HFFc6 (cell line): ENCODE measurements around the gene ACOT7. TPM values are rescaled to one million over a fixed set of nuclear protein-coding genes. Genes with fewer than 3 reads are reported as not detected.
A peak's percentile ranks its signal among the peaks of the same experiment; 100 is the strongest.

Experiments used
- DNase-seq: peaks from one replicate; pipeline ENCODE4 v3.0.0-alpha.2; 2018
- H3K27ac Mint-ChIP-seq: 2 replicates; pipeline ENCODE4 v1.8.0; 2020; ENCODE audit warnings: mild to moderate bottlenecking, mixed read lengths
- H3K27me3 Mint-ChIP-seq: 2 replicates; pipeline ENCODE4 v1.8.0; 2021; ENCODE audit warnings: mild to moderate bottlenecking, moderate library complexity, mixed read lengths; ENCODE audit not compliant: insufficient read depth
- H3K36me3 Mint-ChIP-seq: 2 replicates; pipeline ENCODE4 v1.8.0; 2021; ENCODE audit warnings: low read depth, mixed read lengths
- H3K4me1 Mint-ChIP-seq: 2 replicates; pipeline ENCODE4 v1.8.0; 2020; ENCODE audit warnings: low read depth, mixed read lengths
- H3K4me3 Mint-ChIP-seq: 2 replicates; pipeline ENCODE4 v1.8.0; 2020; ENCODE audit warnings: mild to moderate bottlenecking, moderate library complexity, mixed read lengths
- H3K9me3 Mint-ChIP-seq: 2 replicates; pipeline ENCODE4 v1.8.0; 2020; ENCODE audit warnings: mild to moderate bottlenecking, mixed read lengths
- total RNA-seq, 6 experiments: library from RNA; stranded (reverse); fragmentation: NEBNext Ultra II Directional; extraction: Animal tissue kit (Norgen Biotek cat#: 25700); gene quantifications; 2 replicates in 1 of 6; 3 replicates in 5 of 6; pipeline ENCODE4 v1.2.3, GENCODE V29; 2021
- TF ChIP-seq, protein P1 (sequence below): fragments of 200-600 bp; sonication (generic); IDR thresholded peaks from 2 replicates; pipeline ENCODE4 v1.5.0; 2021; ENCODE audit warnings: antibody characterized with exemption, mild to moderate bottlenecking

ACOT7 gene
- total RNA-seq, 6 experiments from 2014 or later: 103 to 125 (median 111) TPM

DNA sequence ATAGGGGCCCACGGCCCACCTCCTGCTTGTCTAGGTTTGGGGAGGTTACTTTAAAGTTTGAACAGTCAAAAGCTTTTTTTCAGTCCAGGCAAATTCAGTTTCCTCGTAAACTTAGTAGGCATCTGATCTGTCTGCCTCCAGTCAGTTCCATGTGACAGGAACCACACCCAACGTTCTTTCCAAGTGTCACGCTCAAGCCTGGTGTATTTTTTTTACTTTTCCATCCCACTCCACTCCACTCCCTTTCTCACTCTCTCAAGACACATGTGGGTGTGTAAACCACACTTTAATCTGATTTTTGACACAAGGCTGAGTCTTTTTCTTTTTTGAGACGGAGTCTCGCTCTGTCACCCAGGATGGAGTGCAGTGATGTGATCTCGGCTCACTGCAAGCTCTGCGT is 72.4 kb downstream of the ACOT7 start:
- Mint-ChIP-seq H3K4me1 (peaks cover 15% of the 10 kb centered on the region), H3K4me3 (no peak overlapping the region), H3K9me3 (no peaks in the 10 kb centered on the region), H3K27ac (no peak overlapping the region), H3K27me3 (no peaks in the 10 kb centered on the region; the same call in 1 of the 2 replicates), H3K36me3 (peaks cover under 1% of the 10 kb centered on the region; the same call in 1 of the 2 replicates)
- TF ChIP-seq, protein P1, sequence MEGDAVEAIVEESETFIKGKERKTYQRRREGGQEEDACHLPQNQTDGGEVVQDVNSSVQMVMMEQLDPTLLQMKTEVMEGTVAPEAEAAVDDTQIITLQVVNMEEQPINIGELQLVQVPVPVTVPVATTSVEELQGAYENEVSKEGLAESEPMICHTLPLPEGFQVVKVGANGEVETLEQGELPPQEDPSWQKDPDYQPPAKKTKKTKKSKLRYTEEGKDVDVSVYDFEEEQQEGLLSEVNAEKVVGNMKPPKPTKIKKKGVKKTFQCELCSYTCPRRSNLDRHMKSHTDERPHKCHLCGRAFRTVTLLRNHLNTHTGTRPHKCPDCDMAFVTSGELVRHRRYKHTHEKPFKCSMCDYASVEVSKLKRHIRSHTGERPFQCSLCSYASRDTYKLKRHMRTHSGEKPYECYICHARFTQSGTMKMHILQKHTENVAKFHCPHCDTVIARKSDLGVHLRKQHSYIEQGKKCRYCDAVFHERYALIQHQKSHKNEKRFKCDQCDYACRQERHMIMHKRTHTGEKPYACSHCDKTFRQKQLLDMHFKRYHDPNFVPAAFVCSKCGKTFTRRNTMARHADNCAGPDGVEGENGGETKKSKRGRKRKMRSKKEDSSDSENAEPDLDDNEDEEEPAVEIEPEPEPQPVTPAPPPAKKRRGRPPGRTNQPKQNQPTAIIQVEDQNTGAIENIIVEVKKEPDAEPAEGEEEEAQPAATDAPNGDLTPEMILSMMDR: no peak
- DNase-seq: no peak

DNA sequence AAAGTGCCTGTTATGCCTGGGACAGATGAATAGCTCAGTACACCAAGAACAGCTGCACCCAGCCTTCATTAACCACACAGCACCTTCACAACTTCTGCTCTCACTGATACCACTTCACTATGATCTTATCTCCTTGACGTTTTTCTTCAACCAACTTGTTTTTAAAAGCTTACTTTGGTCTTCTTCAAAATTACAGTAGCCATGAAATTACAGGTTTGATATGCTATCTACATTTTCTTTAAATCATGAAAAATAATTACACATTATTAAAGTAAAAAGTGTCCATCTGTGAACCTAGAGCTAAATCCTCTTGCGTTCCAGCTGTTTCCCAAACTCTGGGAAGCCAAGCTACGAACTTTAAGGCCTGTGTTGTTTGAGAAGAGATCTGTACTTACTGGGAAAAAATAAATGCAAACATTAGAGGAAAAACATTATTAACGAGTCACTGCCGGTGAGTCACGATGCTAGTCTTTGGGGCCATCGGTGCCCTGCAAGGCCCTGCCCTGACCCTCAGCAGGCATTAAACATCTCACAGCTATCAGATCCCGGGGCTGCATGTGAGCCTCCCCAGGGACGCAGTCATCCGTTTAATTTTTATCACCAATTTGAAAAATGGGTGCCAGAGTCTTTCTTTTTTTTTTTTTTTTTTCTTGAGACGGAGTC is 76.3 kb downstream of the ACOT7 start:
- Mint-ChIP-seq H3K27me3 (no peaks in the 10 kb centered on the region), H3K36me3 (peaks cover 5% of the 10 kb centered on the region), H3K4me1 (peaks cover 20% of the 10 kb centered on the region), H3K4me3 (peak overlapping the region; percentile 9), H3K27ac (peak overlapping the region; percentile 83), H3K9me3 (no peaks in the 10 kb centered on the region)
- peak; percentile 29 for DNase-seq
- TF ChIP-seq, protein P1: no peak

DNA sequence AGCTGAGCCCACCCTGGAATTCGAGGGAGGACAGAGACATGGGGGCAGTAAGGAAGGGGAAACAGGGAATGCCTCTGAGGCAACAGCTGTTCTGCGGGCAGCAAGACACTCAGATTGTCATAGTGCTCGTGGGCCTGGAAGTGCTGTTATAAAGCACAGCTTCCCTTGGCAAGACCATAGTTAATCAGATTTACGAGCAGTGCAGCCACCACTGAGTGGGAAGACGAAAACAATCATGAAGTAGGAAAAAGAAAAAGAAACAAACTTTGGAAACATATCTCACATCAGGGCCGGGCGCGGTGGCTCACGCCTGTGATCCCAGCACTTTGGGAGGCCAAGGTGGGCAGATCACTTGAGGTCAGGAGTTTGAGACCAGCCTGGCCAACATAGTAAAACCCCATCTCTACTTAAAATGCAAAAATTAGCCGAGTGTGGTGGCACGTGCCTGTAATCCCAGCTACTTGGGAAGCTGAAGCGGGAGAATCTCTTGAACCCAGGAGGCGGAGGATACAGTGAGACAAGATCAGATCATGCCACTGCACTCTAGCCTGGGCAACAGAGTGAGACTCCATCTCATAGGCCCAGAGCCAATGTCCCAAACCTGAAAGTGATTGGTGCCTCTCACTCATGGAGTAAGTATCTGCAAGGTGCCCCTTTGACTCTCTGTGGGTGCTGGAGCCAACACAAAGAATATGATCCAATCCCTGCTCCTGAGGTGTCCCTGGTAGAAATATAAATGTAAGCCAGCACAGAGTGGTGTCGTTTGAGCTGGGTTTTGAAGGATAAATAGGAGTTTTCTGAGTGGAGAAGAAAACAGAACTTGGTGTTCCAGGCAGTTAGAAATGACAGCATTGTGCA is 77.1 kb downstream of the ACOT7 start:
- DNase-seq: no peak
- no peaks in the 10 kb centered on the region for H3K9me3 Mint-ChIP-seq
- peak overlapping the region; percentile 83 for H3K27ac Mint-ChIP-seq
- H3K4me3 Mint-ChIP-seq: no peak overlapping the region
- H3K4me1 Mint-ChIP-seq: peaks cover 20% of the 10 kb centered on the region
- TF ChIP-seq, protein P1: no peak
- H3K27me3 Mint-ChIP-seq: no peaks in the 10 kb centered on the region
- H3K36me3 Mint-ChIP-seq: peaks cover 5% of the 10 kb centered on the region

DNA sequence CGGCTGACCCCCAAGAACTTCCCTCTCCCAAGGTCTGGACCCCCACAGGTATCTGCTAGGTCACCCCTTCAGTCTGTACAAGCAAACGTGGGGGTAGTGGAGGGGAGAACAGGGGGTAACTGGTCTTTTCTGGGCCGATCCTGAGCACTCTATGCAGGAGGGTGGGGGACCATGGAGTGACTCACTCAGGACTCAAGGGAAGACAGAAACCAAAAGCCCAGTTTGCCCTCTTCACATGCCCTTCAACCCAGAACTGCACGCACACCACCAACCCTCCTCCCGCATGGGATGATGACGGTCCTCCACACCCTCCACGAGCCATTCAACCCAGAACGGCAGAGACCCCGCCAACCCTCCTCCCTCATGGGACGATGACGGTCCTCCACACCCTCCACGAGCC is 79.1 kb downstream of the ACOT7 start:
- no peaks in the 10 kb centered on the region for H3K9me3 Mint-ChIP-seq
- H3K27me3 Mint-ChIP-seq: no peaks in the 10 kb centered on the region
- TF ChIP-seq, protein P1: no peak
- no peak overlapping the region for H3K27ac Mint-ChIP-seq
- peaks cover 12% of the 10 kb centered on the region for H3K36me3 Mint-ChIP-seq
- no peak overlapping the region for H3K4me3 Mint-ChIP-seq
- DNase-seq: no peak
- H3K4me1 Mint-ChIP-seq: peaks cover 20% of the 10 kb centered on the region

DNA sequence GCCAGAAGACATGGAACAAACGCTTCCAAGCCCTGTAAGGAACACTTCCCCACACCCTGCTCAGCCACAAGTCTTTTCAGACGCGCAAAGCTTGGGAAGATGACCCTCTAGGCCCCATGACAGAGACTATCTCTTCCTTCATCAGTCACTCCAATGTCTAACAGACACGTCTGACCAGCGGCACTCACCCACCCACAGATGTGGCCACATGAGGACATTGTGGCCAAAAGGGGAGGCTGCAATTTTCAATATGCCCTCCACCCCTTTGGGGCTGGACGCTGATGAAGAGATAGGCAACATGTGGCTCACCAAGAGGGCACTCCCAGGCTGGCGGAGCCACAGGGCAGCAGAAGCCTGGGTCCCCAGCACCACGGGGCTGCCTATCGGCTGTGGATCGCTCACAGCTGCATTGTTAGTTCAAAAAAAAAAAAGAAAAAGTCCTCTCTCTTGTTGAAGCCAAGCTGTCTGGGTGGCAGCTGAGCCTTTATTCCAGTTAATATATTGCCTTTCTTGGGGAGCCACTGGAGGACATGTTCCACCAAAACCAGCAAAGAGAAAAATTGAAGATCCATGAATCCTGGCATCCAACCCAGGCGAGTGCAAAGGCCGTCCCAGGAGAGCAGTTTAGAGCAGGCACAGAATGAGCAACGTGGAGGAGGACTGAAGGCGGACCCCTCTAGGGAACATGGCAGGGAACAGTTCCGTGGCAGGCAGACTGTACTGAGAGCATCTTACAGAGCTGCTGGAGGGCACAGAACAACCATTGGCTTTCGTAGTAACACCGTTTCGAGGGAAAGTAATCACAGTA is 80.0 kb downstream of the ACOT7 start:
- no peak for DNase-seq
- Mint-ChIP-seq H3K9me3 (no peaks in the 10 kb centered on the region), H3K27me3 (no peaks in the 10 kb centered on the region)

More for the DNA sequence above, 80.0 kb downstream of the ACOT7 start:
- Mint-ChIP-seq H3K27ac (no peak overlapping the region), H3K4me1 (peaks cover 20% of the 10 kb centered on the region), H3K4me3 (no peak overlapping the region), H3K36me3 (peaks cover 21% of the 10 kb centered on the region)
- TF ChIP-seq, protein P1: no peak
